Stromal cell of bone marrow (primary cell): Measurements from ENCODE around the gene KRT73.

Experiments used
- DNase-seq: peaks from one replicate; pipeline ENCODE4 v3.0.0-alpha.2; 2012; ENCODE audit warnings: low read depth

The KRT73 gene

GRCh38 chr12:52617403-52617785 lies 965 bp downstream of the KRT73 start:
- DNase-seq, result no peak

DNA sequence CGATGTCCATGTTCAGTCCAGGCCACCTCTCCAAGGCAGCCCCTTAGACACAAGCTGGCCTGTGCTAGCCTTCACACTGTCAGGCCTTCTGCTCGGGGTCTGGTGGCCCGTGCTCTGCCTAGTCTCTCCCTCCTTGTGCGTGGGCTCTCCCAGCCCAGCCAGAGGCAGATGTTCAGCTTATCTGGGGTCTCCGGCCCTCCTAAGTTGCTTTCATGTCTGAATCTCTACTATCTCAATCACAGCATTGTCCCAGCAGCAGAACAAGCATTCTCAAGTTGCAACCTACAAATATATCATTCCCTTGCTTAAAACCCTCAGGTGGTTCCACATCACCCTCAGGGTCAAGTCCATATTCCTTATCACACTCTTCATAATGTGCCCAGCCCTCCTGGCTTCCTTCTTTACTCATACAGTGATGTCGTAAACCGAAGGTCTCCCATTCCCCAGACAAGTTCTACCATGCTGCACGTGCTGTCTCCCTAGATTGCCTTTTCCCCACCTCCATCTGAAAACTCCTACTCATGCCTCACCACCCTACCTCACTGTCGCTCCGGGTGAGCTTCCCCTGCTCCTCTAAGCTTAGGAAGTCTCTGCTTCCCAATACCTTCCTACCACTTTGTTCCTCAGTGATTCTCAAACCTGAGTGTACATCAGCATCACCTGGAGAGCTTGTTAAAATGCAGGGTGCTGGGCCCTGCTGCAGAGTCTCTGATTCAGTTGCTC lies 1.5 kb downstream of the KRT73 start:
- no peak for DNase-seq

DNA sequence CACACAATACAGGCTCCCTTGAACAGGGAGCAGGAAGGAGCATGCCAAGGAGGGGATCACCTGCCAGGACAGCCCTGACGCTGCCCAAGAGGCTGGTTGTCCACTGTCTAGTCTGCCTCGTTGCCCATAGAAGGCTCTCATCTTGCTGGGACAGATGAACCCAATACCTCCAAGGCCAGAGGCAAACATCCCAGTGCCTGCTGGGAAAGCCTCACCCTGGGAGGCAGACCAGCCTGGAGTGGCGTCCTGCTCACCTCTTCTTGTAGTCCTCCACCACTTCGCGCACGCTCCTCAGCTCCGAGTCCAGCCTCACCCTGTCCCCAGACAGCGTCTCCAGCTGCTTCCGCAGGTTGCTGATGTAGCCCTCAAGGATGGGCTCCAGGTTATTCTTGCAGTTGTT lies 2.4 kb downstream of the KRT73 start:
- DNase-seq, result no peak

DNA sequence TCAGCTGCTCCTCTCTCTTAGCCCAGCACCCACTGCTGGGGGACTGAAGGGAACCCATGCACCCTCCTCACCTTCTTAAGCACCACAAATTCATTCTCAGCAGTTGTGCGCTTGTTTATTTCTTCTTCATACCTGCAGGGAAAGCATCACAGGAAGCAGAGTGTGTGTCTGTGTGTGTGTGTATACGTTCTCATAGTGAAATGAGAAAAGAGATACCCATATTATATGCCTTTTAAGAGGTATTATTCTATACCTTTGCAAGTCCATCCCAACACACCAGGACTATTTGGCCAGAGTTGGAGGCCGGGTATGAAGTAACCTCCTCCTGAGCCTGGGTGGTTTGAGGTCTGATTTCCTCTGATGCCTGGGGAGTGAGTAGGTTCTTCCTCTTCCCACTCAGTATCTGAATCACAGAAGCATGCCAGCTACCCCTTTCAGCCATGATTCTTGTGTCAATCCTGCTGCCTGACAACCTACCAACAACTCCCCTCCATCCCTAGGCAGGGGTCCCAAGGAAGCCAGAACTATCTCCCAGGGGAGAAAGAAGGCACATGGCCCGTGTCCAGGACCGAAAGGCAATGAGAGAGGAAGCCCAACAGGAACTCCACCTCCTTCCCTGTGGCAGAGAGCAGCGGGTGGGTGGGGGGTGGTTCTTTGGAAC lies 3.0 kb downstream of the KRT73 start:
- DNase-seq, result peak; percentile 13

DNA sequence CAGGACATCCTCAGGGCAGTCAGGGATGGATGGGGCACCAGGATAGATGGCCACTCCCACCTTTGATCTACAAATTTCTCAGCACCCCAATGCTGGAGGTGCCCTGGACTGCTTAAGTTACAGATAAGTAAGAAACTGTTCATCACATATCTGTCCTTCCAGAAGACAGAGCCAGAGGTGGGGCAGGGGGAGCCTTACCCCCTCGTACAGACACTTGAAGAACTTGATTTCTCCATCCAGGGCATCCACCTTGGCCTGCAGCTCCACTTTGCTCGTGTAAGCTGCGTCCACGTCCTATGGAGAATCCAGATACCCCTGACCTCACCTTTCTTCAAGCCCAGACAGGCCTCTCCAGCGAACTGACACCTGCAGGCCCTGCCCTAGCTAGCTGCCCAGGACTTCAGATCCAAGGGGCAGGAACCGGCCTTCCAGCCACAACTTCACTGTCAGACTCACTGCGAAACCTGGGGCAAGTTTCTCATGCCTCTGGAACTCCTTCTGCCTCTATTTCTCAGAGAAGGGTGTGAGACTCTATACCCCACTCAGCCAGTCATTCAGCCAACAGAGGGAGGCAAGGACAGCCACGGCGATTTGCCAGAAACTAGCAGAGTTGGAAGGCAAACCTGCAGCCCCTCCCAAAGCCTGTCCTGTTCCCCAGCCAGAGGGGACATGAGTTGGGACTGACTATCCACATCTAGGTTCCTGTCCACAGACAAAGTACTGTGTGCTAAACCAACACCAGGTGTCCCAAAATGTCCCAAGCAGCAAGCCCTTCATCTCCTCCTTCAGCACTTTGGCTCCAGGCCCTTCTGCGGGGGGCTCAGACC lies 3.8 kb downstream of the KRT73 start:
- DNase-seq, result no peak

DNA sequence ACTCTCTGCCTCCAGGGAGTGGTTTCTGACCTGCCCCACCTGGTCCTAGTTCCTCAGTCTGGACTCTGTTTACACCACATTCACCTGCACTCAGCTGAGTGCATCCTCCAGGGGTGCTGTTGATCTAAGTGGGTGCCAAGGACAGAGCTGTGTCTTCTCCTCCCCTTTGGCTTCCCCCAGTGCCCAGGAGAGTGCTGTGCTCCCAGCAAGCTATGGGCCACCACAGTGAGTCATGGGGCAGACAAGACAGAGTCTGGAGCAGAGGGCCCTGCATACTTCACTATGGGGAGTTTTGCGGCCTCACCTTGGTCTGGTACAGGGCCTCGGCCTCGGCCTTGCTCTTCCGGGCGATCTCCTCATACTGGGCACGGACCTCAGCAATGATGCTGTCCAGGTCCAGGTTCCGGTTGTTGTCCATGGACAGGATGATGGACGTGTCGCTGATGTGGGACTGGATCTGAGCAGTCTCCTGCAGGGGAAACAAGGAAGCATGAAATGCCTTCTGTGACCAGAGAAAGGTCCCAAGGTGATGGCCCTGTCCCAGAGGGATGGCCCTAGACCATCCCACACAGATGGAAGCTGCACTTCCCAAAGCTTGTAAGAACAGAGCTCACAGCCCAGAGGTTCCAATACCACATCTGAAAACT lies 4.9 kb downstream of the KRT73 start:
- DNase-seq, result no peak

DNA sequence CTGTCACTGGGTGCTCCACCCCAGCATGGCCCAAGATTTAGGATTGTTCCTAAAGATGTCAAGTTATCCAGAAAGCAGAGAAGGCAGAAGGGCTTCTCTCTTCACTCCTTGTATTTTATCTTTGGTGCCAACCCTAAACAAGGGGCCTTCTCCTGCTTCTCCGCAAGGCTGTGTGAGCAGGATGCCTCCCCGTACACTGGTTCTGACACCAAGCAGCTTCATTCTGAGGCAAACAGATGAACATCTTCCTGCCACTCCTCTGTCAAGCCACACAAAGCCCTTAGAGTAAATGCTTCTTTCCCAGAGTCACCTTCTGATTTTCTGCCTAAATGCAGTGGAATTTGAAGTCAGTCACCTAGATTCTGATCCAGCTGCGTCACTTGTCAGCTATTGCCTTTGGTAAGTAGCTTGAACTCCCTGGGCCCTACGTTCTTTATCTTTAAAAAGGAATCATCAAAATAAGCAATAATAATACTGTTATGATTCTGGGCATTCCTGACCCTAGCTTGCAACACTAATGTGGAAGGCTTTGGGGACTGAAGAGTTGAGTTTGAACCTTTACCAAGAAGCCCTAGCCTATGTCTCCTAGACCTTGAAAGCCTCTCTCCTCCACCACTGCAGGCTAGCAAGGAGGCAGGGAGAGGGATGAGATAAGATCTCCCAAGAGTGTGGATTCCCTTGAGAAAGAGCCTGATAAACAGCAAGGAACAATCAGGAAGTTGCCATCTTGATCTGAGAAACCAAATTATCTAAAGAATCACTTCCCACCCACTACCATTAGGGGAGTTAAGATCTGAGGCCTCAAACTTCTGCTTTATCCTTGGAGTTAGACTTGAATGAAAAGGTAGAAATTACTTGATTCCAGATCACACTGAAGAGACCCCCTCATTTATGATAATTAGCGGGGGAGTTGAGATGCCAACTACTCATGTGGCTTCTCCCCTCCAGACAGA lies 5.7 kb downstream of the KRT73 start:
- no peak for DNase-seq

- no peak for DNase-seq
These were observed 7.3 kb downstream of the KRT73 start for GRCh38 chr12:52611080-52611468.

DNA sequence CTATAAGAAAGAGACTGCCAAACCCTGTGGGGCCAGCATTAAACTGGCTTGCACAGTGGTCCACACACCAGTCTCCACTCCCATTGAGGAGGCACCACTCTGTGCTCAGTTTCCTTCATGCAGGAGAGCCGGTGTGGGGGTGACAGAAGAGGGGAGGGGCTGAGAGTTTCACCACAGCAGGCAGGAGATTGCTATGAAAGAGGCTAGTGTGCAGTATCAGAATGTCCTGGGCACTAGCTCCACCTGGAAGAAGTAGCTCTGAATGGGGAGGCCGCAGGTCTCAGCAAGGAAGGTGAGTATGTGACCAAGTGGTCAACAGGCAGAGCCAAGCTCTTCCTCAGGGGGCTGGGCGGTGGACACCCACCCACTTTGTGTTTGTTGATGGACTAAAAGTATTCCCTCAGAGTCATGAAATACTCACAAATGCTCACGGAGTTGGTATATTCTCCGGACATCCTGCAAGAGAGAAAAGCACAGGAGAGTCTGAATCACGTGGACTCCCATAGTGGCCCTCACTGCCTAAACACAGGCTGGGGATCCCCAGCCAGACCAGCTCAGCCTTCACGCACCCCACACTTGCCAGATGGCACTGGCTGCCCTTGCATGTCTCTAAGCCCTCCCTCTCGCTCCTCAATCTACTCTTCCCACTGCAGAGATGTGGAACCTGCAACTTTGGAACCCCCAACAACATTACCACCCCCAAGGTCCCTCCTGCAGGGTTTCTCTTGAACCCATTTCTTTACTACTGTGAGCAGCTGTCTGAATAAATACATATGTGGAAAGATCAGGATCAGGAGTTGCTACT lies 9.3 kb downstream of the KRT73 start:
- no peak for DNase-seq

DNA sequence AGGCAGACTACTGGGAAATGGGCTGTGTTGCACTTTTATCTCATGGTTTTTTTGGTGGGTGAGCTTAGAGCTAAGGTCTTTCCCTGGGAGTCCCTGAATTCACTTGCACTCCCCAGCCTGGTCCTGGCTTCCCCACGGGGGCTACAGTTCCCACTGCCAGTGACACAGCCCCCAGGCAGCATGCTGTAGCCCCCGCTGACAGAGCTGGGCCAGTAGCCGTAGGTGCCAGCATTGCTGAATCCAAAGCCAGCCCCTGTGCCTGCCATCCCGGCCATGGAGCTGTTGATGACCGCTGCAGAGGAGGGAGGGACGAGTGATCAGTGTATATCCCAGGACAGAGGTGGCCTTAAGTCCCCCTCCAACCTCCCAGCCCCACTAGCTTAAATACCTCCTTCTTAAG lies 10.2 kb downstream of the KRT73 start:
- DNase-seq, result no peak

GRCh38 chr12:52607314-52607713 lies 11.0 kb downstream of the KRT73 start:
- no peak for DNase-seq

- no peak for DNase-seq
These were observed 11.7 kb downstream of the KRT73 start for GRCh38 chr12:52606581-52607218.

DNA sequence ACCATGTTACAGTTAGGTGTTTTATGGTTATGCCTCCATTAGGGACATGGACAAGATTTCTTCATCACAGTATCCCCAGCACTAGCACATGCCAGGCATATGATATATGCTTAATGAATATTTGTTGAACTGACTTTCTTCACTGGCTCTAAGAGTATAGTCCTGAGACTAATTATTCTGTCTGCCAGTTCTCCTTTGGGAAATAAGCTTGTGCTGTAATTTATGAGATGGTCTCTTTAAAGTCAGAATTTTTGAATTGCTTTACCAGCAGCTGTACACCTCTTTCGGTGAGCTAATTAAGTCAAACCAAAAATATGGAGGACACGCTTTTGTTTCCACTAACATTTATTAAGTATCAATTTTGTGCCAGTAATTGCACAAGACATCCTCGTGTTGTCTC lies 12.3 kb downstream of the KRT73 start:
- no peak for DNase-seq

GRCh38 chr12:52605542-52605941 lies 12.8 kb downstream of the KRT73 start:
- no peak for DNase-seq

DNA sequence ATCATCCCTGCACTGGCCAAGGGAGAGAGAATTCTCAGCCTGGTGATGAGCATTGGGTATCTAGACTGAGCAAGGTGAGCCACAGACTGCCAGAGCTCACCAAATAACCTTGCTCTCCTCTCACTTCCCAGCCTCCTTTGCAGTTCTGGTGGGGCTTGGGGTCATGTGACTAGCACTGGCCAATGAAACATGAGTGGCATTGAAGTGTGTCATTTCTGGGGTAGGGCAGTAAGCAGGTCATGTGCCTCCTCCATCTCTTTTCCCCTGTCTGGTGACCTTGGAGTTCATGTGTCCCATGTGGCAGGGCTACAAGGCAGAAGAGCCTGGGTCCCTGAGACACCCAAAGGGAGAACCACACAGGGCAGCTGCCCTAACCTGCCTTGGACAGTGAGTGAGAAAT lies 13.5 kb downstream of the KRT73 start:
- no peak for DNase-seq

- DNase-seq, result no peak
These were observed 15.0 kb downstream of the KRT73 start for GRCh38 chr12:52603314-52603713.

DNA sequence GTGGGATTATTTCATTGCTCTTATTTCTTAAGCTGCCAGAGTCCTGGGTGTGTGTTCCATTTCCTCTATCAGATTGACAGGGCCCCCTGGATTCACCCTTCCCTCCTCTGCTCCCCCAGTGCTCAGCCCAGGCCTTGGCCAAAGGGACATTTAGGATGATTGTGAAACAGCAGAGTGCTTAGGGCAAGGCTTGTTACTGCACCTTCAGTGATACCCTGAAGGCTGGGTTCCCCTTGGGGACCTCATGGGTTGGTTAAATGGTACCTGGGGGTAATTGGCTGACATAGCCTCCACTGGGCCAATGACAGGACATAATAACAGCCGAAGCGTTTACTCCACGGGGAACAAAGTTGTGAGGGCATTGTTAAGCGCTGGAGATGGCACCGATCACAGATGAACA lies 15.8 kb downstream of the KRT73 start:
- no peak for DNase-seq

GRCh38 chr12:52601671-52602070 lies 16.7 kb downstream of the KRT73 start:
- DNase-seq, result no peak

GRCh38 chr12:52600941-52601481 lies 17.3 kb downstream of the KRT73 start, which contains the start of gene KRT72:
Gene KRT72, minus strand, starts transcription at chr12:52601463. Its CDS starts 11 bp downstream, at chr12:52601452.
- DNase-seq, result no peak

DNA sequence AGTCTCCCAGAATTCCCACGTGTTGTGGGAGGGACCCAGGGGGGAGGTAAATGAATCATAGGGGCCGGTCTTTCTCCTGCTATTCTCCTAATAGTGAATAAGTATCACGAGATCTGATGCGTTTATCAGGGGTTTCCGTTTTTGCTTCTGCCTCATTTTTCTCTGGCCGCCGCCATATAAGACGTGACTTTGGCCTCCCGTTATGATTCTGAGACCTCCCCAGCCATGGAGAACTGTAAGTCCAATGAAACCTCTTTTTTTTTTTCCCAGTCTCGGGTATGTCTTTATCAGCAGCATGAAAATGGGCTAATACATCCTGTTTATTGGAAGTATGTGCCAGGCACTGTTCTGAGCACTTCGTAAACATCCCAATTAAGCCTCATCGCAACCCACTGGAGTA lies 17.9 kb downstream of the KRT73 start:
- no peak for DNase-seq
